ENCODE measurements around the gene ADNP. TPM values are rescaled to one million over a fixed set of nuclear protein-coding genes. Genes with fewer than 3 reads are reported as not detected.
A peak's percentile ranks its signal among the peaks of the same experiment; 100 is the strongest.
"Not testable (repeated sequence)": the region's sequence is repeated elsewhere in the genome, so short reads cannot be mapped to it uniquely, and the experiment has no call there.

The ADNP gene
- total RNA-seq (43.7 and 44.3 TPM in 2 replicates), polyA plus RNA-seq (12.5 and 13.1 TPM in 2 replicates)

DNA sequence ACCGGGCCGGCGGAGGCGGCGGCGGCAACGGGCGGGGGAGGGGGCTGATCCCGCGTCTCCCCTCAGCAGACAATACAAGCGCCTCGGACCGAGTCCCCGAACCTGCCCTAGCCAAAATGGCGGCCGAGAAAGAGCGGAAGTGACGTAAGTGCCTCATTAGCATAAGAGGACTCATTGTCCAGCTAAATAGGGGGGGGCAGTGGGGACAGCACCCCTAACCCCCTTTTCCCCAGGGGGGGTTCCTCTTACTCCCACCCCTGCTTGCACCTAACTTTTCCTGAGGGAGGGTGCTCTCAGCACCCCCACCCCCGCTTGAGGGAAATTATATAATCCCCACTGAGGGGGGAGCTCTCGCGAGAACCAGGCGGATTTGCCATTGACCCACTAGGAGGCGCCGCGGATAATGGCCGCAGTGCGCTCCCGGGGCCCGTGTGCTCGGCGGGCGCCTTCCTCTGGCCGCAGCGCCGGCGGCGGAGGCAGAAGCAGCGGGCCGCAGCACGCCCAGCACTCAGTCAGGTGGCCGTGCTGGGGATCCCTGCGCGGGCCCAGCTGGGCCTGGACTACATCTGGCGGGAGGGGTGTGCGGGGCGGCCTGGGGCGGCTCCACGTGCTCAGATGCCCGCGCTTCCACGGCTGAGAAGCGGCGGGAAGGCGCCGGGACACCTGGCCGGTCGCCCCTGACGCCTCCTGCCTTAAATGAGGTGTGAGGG is at the start of gene ADNP:
Gene ADNP, minus strand, starts transcription at position 132 of the 710 bp plus-strand sequence. CDS start 27,441 bp downstream, outside the sequence.
- Histone ChIP-seq H3K27ac (peak within 1 kb of the TSS; percentile 100), H3K4me1 (ENCODE audit: insufficient read depth) (peaks cover 31% of the 10 kb centered on the region), H3K79me2 (peaks cover 40% of the 10 kb centered on the region), H2AFZ (peak within 1 kb of the TSS; percentile 96), H3K9me2 (replicated peaks; ENCODE audit: insufficient read depth) (no peaks in the 10 kb centered on the region), H3K36me3 (replicated peaks; ENCODE audit: insufficient read depth, low read depth) (no peaks in the 10 kb centered on the region), H3K4me3 (peak within 1 kb of the TSS; percentile 72), H4K20me1 (ENCODE audit: insufficient read depth, poor library complexity, severe bottlenecking) (peaks cover 35% of the 10 kb centered on the region), H3K27me3 (no peaks in the 10 kb centered on the region), H3K4me2 (peak within 1 kb of the TSS; percentile 96), H3K9me3 (ENCODE audit: low read depth) (no peaks in the 10 kb centered on the region)
- 6% methylated on average over 34 of the region's 58 CpGs for WGBS (ENCODE audit: low lambda C conversion rate, missing lambda C conversion rate)
- TF ChIP-seq CTCF (IDR thresholded peaks at IDR 0.05; ENCODE audit: poor library complexity): peak; percentile 68
- TF ChIP-seq EZH2phosphoT487 (IDR thresholded peaks at IDR 0.05; ENCODE audit: low read depth, severe bottlenecking, unreplicated experiment): no peak
- TF ChIP-seq EZH2 (IDR thresholded peaks at IDR 0.05; ENCODE audit: borderline replicate concordance): no peak
- peak; percentile 97 for DNase-seq (ENCODE audit: low spot score)

- 70% methylated on average over 8 of the region's 8 CpGs for WGBS (ENCODE audit: low lambda C conversion rate, missing lambda C conversion rate)
- peak; percentile 70 for DNase-seq (ENCODE audit: low spot score)
- Histone ChIP-seq H3K9me2 (replicated peaks; ENCODE audit: insufficient read depth) (no peaks in the 10 kb centered on the region), H3K4me3 (no peak overlapping the region), H3K36me3 (replicated peaks; ENCODE audit: insufficient read depth, low read depth) (no peaks in the 10 kb centered on the region), H3K4me2 (no peak overlapping the region), H3K79me2 (no peaks in the 10 kb centered on the region), H3K9me3 (ENCODE audit: low read depth) (no peaks in the 10 kb centered on the region), H3K27ac (peak overlapping the region; percentile 42), H3K4me1 (ENCODE audit: insufficient read depth) (peaks cover 5% of the 10 kb centered on the region), H2AFZ (no peak overlapping the region), H3K27me3 (no peaks in the 10 kb centered on the region), H4K20me1 (ENCODE audit: insufficient read depth, poor library complexity, severe bottlenecking) (no peaks in the 10 kb centered on the region)
- TF ChIP-seq EZH2phosphoT487 (IDR thresholded peaks at IDR 0.05; ENCODE audit: low read depth, severe bottlenecking, unreplicated experiment) (no peak), CTCF (IDR thresholded peaks at IDR 0.05; ENCODE audit: poor library complexity) (no peak)
Measured at GRCh38 chr20:50980071-50980681, 48.9 kb upstream of the ADNP start.

DNA sequence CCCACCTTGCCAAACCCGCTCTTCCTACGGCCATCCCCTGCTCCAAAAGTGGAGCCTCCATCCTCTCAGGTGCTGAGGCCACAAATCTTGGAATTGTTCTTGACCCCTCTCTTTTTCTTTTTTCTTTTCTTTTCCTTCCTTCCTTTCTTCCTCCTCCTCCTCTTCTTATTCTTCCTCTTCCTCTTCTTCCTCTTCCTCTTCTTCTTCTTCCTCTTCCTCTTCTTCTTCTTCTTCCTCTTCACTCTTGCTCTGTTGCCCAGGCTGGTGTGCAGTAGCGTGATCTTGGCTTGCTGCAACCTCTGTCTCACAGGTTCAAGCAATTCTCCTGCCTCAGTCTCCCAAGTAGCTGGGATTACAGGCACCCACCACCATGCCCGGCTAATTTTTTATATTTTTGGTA is 47.3 kb upstream of the ADNP start:
- not testable (repeated sequence) for H2AFZ ChIP-seq; H3K4me1 ChIP-seq (ENCODE audit: insufficient read depth); H3K4me3 ChIP-seq; H3K36me3 ChIP-seq (replicated peaks; ENCODE audit: insufficient read depth, low read depth); H3K27ac ChIP-seq; H3K27me3 ChIP-seq; H4K20me1 ChIP-seq (ENCODE audit: insufficient read depth, poor library complexity, severe bottlenecking); H3K79me2 ChIP-seq; H3K9me3 ChIP-seq (ENCODE audit: low read depth); DNase-seq (ENCODE audit: low spot score); H3K9me2 ChIP-seq (replicated peaks; ENCODE audit: insufficient read depth); H3K4me2 ChIP-seq
- 94% methylated on average over 4 of the region's 4 CpGs for WGBS (ENCODE audit: low lambda C conversion rate, missing lambda C conversion rate)
